K562 (cell line): Measurements from ENCODE around the gene ST6GAL1. TPM values are rescaled to one million over a fixed set of nuclear protein-coding genes. Genes with fewer than 3 reads are reported as not detected.

ENCODE experiments used
- BRD9 ChIP-seq: fragments of 450-650 bp; IDR thresholded peaks from 2 replicates; pipeline ENCODE4 v1.6.1; 2018; ENCODE audit warnings: low read depth; ENCODE audit not compliant: partially characterized antibody
- BRF1 ChIP-seq: IDR thresholded peaks from 3 replicates; pipeline ENCODE4 v1.6.1; 2011; ENCODE audit warnings: borderline replicate concordance, mild to moderate bottlenecking; ENCODE audit not compliant: insufficient read length; ENCODE audit errors: extremely low read depth
- CBFA2T2 ChIP-seq: fragments of 450-650 bp; conservative IDR thresholded peaks from 2 replicates; pipeline ENCODE4 v1.6.1; 2017; ENCODE audit warnings: mild to moderate bottlenecking
- FOXA1 ChIP-seq: fragments of 450-650 bp; IDR thresholded peaks from 2 replicates; pipeline ENCODE4 v1.6.1; 2016; ENCODE audit warnings: mild to moderate bottlenecking, borderline replicate concordance
- HSF4 ChIP-seq: fragments of 250-450 bp; sonication (Bioruptor Pico); IDR thresholded peaks from 2 replicates; pipeline ENCODE4 v2.1.2; 2022; ENCODE audit warnings: mild to moderate bottlenecking, moderate library complexity, borderline replicate concordance
- SOX6 ChIP-seq: fragments of 450-650 bp; IDR thresholded peaks from 2 replicates; pipeline ENCODE4 v1.6.1; 2014; ENCODE audit warnings: mild to moderate bottlenecking
- USF1 ChIP-seq: sonication (generic); formaldehyde crosslinking; IDR thresholded peaks from 2 replicates; pipeline ENCODE4 v1.9.0; 2022; ENCODE audit warnings: mild to moderate bottlenecking, missing genetic modification reagents
- YBX1 ChIP-seq: fragments of 450-650 bp; IDR thresholded peaks from 2 replicates; pipeline ENCODE4 v1.7.1; 2016; ENCODE audit warnings: mild to moderate bottlenecking
- ZBED1 ChIP-seq: IDR thresholded peaks from 2 replicates; pipeline ENCODE4 v1.6.1; 2014
- ZFX ChIP-seq: sonication (generic); formaldehyde crosslinking; IDR thresholded peaks from 2 replicates; pipeline ENCODE4 v1.8.0; 2022; ENCODE audit warnings: mild to moderate bottlenecking, missing genetic modification reagents, moderate library complexity
- ZNF444 ChIP-seq: fragments of 250-450 bp; sonication (Bioruptor Pico); IDR thresholded peaks from 2 replicates; pipeline ENCODE4 v1.4.0; 2020; ENCODE audit warnings: mild to moderate bottlenecking, moderate library complexity
- polyA plus RNA-seq, 8 experiments: library from polyadenylated mRNA; depleted of rRNA in 4 of 8; stranded (reverse) in 5 of 8; unstranded in 3 of 8; fragments of >200 nt; fragmentation: Nextera tagmentation in 2 of 8; fragmentation: Illumina TruSeq in 1 of 8; extraction: Ambion mirVana in 2 of 8; extraction: Trizol in 1 of 8; gene quantifications; 2 replicates each; pipeline versions ENCODE4 v1.2.1 to v1.2.3, GENCODE V29; 2011 to 2014; ENCODE audit warnings: inconsistent platforms in 1 of 8, missing spikeins in 1 of 8
- total RNA-seq, 7 experiments: library from RNA; depleted of rRNA in 6 of 7; stranded (reverse); fragments of >200 nt in 6 of 7; fragmentation: Illumina TruSeq in 2 of 7; extraction: Trizol in 2 of 7; gene quantifications; 2 replicates each; pipeline versions ENCODE4 v1.2.1 to v1.2.3, GENCODE V29; 2011 to 2021; ENCODE audit warnings: low replicate concordance in 1 of 7
- TF ChIP-seq, protein P1 (sequence below): fragments of 450-650 bp; formaldehyde crosslinking; IDR thresholded peaks from 2 replicates; pipeline ENCODE4 v1.4.0; 2022; ENCODE audit warnings: missing genetic modification characterization
- TF ChIP-seq, protein P2 (sequence below): fragments of 200-800 bp; sonication (Bioruptor generic); IDR thresholded peaks from 2 replicates; pipeline ENCODE4 v1.6.1; 2017; ENCODE audit warnings: missing genetic modification characterization, missing compliant biosample characterization

The ST6GAL1 gene
- total and polyA plus RNA-seq, 9 of the 15 experiments (the other 6 are each of a cell fraction or from before 2014, with no cell fraction given) = 31.9 to 145 (median 71.0) TPM

DNA sequence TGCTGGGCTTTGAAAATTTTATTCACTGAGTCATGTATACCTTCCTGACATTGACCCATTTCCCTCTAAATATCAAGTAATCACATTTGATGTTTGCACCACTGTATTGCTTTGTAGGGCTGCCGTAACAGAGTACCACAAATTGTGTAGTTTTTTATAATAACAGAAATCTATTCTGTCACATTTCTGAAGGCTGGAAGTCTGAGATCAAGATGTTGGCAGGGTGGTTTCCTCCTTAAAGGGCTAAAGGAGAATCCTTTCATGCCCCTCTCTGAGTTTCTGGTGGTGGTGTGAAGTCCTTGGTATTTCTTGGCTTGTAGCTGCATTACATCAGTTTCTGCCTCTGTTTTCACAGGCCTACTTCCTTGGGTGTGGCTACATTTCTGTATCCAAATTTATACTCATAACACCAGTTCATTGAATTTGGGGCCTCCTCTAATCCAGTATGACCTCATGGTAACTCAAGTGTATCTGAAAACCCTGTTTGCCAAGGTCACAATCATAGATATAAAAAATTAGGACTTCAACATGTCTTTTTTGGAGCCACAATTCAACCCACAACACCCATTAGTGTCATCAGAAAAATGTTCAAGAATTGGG is 29.1 kb upstream of the ST6GAL1 start (continued):
- TF ChIP-seq, protein P1, sequence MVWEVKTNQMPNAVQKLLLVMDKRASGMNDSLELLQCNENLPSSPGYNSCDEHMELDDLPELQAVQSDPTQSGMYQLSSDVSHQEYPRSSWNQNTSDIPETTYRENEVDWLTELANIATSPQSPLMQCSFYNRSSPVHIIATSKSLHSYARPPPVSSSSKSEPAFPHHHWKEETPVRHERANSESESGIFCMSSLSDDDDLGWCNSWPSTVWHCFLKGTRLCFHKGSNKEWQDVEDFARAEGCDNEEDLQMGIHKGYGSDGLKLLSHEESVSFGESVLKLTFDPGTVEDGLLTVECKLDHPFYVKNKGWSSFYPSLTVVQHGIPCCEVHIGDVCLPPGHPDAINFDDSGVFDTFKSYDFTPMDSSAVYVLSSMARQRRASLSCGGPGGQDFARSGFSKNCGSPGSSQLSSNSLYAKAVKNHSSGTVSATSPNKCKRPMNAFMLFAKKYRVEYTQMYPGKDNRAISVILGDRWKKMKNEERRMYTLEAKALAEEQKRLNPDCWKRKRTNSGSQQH (CRISPR knock-in tag) = no peak
- no peak for TF ChIP-seq CBFA2T2
- no peak for TF ChIP-seq ZNF444 (CRISPR knock-in tag)
- no peak for TF ChIP-seq BRF1
- no peak for TF ChIP-seq ZFX
- TF ChIP-seq SOX6 = 0 out of 2 replicates have a peak, but pooled peaks have one; percentile 28
- no peak for TF ChIP-seq YBX1
- no peak for TF ChIP-seq USF1
- no peak for TF ChIP-seq FOXA1
- TF ChIP-seq ZBED1 = no peak
- peak; percentile 26; the same call in 1 of the 2 replicates for TF ChIP-seq HSF4 (CRISPR knock-in tag)
- TF ChIP-seq, protein P2, sequence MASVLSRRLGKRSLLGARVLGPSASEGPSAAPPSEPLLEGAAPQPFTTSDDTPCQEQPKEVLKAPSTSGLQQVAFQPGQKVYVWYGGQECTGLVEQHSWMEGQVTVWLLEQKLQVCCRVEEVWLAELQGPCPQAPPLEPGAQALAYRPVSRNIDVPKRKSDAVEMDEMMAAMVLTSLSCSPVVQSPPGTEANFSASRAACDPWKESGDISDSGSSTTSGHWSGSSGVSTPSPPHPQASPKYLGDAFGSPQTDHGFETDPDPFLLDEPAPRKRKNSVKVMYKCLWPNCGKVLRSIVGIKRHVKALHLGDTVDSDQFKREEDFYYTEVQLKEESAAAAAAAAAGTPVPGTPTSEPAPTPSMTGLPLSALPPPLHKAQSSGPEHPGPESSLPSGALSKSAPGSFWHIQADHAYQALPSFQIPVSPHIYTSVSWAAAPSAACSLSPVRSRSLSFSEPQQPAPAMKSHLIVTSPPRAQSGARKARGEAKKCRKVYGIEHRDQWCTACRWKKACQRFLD (CRISPR knock-in tag) = no peak
- TF ChIP-seq BRD9 = no peak
